ENCODE measurements around the gene MACROD2.

DNA sequence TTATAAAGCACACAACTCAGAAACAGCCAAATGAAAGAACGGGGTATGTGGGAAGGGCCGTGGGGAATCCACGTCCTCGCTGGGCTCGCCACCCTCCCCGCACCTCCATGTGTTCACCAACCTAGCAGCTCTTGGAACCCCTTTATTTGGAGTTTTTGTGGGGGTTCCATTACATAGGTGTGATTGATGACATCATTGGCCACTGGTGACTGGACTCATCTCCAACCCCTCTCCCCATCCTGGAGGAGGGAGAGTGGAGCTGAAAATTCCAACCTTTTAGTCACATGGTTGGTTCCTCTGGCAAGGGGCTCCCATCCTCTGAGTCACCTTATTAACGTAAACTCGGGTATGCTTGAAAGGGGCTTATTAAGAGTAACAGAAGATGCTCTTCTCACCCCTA lies 934.1 kb downstream of the MACROD2 start:
- TF ChIP-seq ZFP3 (CRISPR knock-in tag; IDR thresholded peaks at IDR 0.05), result no peak
- TF ChIP-seq, protein P1, sequence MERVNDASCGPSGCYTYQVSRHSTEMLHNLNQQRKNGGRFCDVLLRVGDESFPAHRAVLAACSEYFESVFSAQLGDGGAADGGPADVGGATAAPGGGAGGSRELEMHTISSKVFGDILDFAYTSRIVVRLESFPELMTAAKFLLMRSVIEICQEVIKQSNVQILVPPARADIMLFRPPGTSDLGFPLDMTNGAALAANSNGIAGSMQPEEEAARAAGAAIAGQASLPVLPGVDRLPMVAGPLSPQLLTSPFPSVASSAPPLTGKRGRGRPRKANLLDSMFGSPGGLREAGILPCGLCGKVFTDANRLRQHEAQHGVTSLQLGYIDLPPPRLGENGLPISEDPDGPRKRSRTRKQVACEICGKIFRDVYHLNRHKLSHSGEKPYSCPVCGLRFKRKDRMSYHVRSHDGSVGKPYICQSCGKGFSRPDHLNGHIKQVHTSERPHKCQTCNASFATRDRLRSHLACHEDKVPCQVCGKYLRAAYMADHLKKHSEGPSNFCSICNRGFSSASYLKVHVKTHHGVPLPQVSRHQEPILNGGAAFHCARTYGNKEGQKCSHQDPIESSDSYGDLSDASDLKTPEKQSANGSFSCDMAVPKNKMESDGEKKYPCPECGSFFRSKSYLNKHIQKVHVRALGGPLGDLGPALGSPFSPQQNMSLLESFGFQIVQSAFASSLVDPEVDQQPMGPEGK (CRISPR knock-in tag; IDR thresholded peaks at IDR 0.05; ENCODE audit: borderline replicate concordance), result no peak
